ELF-1 (cell line): ENCODE data around the gene ALPK3.
"Not testable (repeated sequence)": the region's sequence is repeated elsewhere in the genome, so short reads cannot be mapped to it uniquely, and the experiment has no call there.

ENCODE experiments used
- DNase-seq: peaks from one replicate; pipeline ENCODE4 v3.0.0-alpha.2; 2016; ENCODE audit warnings: low read depth, low spot score

Gene ALPK3

GRCh38 chr15:84874981-84875699 is 58.0 kb downstream of the ALPK3 start:
- no peak for DNase-seq

- DNase-seq = no peak
Observed at GRCh38 chr15:84876269-84876668, 59.1 kb downstream of the ALPK3 start.

DNA sequence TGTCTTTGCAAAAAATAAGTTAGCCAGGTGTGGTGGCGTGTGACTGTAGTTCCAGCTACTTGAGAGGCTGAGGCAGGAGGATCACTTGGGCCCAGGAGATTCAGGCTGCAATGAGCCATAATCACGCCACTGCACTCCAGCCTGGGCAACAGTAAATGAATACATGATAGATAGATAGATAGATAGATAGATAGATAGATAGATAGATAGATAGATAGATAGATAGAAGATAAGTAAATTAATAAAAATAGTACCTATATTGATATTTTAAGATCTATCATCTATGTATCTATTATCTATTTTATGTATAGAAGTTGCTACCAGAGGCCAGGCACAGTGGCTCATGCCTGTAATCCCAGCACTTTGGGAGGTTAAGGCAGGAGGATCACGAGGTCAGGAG is 60.5 kb downstream of the ALPK3 start:
- DNase-seq = not testable (repeated sequence)

DNA sequence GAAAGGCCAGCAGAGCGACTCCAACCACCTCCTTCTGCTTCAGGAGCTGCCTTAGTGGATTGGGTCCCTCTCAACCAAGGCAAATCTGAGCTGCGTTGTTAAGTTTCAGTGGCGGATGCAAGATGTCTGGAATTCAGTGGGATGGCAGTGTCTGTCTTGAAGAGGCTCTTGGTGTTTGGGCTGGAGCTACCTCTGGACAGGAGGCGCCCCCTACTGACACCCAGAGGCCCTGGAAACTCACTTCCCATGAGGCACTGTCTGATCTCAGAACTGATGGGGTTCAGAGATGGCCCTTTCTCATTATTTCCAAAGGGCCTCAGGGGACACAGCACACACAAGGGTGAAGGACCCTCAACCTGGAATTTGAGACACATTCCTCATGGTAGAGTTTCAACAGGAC is 61.3 kb downstream of the ALPK3 start:
- peak; percentile 84 for DNase-seq

DNA sequence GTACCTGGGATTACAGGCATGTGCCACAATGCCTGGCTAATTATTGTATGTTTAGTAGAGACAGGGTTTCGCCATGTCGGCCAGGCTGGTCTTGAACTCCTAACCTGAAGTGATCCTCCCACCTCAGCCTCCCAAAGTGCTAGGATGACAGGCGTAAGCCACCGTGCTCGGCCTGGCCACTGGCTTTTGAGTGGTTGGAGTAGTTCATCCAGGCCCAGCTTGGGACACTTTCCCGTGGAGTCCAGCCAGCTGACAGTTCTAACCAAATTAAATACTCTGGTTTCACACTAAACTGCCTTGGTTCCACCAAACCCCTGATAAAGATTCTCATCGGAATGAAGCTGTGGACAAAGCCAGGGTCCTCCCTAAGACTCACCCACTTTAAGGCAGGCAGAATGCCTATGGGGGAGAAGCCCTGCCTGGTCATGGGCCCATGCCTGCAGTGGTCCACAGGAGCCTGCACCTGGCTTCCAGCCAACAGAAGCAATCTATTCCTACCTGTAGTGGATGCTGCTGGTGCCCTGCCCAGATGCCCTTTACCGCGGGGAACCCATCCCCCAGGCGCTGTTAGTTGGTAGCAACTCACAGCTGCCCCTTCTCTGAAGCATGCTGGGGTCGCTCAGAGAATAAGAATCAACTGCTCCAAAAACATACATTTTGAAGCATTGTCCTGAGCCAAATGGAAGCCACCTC is 62.1 kb downstream of the ALPK3 start:
- DNase-seq = no peak

GRCh38 chr15:84880007-84880406 is 62.9 kb downstream of the ALPK3 start:
- DNase-seq = no peak

- DNase-seq = no peak
Observed at GRCh38 chr15:84880822-84881519, 63.8 kb downstream of the ALPK3 start.

- no peak for DNase-seq
Observed at GRCh38 chr15:84881520-84881830, 64.3 kb downstream of the ALPK3 start.

GRCh38 chr15:84883466-84883865 is 66.3 kb downstream of the ALPK3 start:
- DNase-seq = no peak

GRCh38 chr15:84883916-84884781 is 67.0 kb downstream of the ALPK3 start, which contains the start of gene SLC28A1:
SLC28A1 (plus strand) TSS chr15:84884662; CDS start chr15:84887761, 3,099 bp downstream.
- no peak for DNase-seq

GRCh38 chr15:84885801-84886200 is 68.6 kb downstream of the ALPK3 start:
- DNase-seq = no peak

DNA sequence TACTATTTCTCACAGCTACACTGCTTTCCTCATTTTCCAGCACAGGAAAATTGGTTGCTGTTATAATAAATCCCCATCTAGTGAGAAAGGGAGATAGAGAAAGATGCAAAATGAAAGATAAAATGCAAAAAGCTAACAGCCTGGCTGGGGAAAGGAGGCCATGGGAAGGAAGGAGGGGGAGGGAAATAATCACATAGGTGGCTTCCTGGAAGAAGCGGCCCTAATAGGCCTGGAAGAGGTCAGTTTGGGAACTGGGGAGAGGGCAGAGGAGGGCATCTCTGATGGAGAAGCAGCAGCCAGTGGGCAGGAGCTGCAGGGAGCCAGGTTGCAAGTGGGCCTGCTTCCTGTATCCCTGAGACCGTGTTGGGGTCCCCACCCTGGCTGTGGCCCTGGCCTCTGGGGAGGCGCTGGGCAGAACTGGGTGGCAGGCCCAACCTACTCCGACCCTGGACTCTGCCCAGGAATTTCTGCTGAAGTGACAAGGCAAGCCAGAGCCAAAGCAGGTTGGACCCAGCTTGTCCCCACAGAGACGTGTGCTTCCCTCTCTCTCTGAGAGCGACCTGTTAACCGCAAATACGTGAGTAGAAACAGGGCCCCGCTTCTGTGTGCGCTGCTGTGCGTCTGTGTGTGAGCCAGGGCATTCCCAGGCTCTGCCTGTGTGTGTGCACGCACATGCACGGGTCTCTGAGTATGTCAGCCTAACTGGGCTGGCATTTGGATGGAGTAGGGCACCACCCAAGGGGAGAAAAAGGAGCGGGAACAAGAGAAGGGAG is 69.2 kb downstream of the ALPK3 start:
- DNase-seq = no peak

DNA sequence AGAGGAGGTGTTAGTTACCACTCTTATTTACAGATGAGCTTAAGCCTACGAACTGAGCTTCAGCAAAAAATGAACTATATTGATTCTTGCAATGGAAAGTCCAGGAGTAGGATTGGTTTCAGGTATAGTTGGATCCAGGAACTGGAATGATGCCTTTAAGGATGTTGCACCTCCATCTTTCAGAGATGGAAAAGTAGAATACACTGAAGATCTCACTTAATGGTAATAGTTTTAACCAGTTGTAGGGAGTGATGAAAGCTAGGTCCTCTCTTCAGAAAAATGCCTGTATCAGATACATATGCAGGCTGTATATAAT is 69.8 kb downstream of the ALPK3 start:
- no peak for DNase-seq

GRCh38 chr15:84887938-84888337 is 70.8 kb downstream of the ALPK3 start:
- no peak for DNase-seq

GRCh38 chr15:84888639-84889038 is 71.5 kb downstream of the ALPK3 start:
- DNase-seq = no peak

- DNase-seq = no peak
Observed at GRCh38 chr15:84889313-84889990, 72.3 kb downstream of the ALPK3 start.

DNA sequence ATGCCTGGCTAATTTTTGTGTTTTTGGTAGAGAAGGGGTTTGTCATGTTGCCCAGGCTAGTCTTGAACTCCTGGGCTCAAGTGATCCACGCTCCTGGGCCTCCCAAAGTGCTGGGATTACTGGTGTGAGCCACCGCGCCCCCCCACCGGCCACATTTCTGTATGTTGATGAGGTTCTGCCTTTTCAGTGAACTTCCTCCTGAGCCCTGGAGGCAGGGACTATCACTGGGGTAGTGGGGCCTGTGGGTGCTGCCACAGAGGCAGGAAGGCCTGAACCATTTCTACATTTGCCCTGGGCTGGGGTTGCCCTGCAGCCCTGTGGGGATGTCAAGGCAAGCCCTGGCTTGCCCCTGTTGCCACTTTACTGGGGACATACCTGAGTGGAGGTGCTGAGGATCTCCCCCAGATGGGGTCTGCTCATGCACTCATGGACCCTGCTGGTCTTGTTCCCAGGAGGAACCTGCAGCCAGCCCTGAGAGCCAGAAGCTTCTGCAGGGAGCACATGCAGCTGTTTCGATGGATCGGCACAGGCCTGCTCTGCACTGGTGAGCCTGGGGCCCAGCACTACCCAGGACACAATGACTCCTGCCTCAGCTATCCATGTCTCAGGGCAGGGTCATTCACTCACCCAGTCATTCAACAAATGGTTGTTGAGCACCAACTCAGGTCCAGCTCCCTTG is 73.0 kb downstream of the ALPK3 start:
- no peak for DNase-seq

DNA sequence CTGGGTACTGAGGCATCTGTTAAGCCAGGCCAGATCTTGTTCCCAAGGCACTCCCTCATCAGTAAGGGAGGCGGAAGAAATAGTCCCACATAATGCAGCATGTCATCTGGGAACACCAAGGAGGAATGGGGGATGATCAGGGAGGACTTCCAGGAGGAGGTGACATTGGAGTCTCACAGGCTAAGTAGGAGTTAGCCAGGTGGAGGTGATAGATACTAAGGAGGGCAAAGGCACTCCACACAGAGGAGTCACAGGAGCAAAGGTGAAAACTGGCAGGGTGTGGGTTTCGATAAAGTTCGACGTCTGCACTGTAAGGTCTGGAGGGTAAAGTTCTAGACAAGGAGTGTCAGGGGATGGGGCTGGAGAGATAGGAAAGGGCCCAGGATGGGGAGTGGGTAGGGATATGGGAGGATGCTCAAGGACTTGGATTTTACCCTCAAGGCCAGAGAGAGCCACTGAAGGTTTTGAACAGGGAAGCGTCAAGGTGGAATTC is 73.6 kb downstream of the ALPK3 start:
- DNase-seq = no peak

DNA sequence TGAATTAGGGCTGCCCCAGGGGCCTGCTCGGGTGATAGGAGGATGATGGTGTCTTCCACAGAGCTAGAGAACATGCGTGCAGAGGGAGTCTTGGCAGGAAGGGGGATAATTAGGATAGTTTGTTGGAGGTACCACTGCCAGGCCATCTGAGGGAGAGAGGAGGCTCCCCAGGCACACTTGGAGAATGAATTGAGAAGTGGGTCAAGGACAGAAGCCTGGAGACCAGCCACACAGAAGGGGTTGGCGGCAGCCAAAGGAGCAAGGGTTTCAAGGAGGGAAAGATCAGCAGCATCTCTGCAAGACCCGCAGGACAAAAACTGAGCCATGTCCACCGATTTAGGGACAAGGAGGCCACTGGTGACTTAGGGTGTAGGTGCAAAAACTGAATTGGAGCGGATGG is 74.2 kb downstream of the ALPK3 start:
- DNase-seq = no peak

- DNase-seq = no peak
Observed at GRCh38 chr15:84892786-84893307, 75.7 kb downstream of the ALPK3 start.
